D721Med (cell line): ENCODE measurements around the gene MRE11.

Experiments
- DNase-seq: peaks from one replicate; pipeline ENCODE4 v3.0.0; 2011; ENCODE audit warnings: low spot score; ENCODE audit not compliant: insufficient read length
- FAIRE-seq: peaks from 2 replicates; lab custom pipeline; 2011; peaks lifted over from hg19 to GRCh38; lab: Jason Lieb, UNC
- TF ChIP-seq, protein P1 (sequence below): IDR thresholded peaks from 2 replicates; pipeline ENCODE4 v1.5.1; 2012; ENCODE audit warnings: mild to moderate bottlenecking, control low read depth; ENCODE audit not compliant: insufficient read depth; ENCODE audit errors: missing control alignments

Gene MRE11

DNA sequence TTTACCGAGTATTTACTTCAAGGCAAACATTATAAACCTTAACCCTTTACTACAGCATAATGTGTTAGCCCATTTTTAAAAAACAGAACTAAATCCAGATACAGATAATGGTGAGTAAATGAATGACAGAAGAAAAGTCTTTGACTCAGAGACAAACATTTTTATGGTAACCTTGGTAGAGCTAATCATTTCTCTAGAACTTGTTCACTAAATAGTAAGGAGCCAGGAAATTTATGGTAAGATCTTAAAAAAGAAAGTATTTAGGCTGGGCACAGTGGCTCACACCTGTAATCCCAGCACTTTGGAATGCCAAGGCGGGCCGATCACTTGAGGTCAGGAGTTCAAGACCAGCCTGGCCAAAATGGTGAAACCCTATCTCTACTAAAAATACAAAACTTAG is 38.6 kb upstream of the MRE11 start:
- TF ChIP-seq, protein P1, sequence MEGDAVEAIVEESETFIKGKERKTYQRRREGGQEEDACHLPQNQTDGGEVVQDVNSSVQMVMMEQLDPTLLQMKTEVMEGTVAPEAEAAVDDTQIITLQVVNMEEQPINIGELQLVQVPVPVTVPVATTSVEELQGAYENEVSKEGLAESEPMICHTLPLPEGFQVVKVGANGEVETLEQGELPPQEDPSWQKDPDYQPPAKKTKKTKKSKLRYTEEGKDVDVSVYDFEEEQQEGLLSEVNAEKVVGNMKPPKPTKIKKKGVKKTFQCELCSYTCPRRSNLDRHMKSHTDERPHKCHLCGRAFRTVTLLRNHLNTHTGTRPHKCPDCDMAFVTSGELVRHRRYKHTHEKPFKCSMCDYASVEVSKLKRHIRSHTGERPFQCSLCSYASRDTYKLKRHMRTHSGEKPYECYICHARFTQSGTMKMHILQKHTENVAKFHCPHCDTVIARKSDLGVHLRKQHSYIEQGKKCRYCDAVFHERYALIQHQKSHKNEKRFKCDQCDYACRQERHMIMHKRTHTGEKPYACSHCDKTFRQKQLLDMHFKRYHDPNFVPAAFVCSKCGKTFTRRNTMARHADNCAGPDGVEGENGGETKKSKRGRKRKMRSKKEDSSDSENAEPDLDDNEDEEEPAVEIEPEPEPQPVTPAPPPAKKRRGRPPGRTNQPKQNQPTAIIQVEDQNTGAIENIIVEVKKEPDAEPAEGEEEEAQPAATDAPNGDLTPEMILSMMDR, result no peak
- no peak for DNase-seq
- FAIRE-seq, result no peak

DNA sequence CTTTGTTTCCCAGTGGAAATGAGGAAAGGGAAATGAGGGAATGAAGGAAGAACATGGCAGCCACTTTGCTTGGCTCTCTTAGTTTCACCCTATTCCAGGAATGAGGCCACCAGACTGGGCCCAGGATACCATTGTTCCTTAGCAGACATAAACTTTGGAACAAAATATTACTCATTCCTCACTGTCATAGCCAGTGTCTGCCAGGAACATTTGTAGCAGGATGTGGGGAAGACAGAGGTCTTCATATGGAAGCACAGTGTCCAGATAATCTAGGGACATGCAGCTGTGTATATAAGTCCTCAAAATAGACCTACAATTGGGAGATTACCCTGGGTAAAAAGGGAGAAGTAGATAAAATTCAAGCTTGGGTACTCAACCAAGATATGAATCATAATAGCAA is 34.9 kb upstream of the MRE11 start:
- TF ChIP-seq, protein P1, result no peak
- no peak for FAIRE-seq
- DNase-seq, result no peak

DNA sequence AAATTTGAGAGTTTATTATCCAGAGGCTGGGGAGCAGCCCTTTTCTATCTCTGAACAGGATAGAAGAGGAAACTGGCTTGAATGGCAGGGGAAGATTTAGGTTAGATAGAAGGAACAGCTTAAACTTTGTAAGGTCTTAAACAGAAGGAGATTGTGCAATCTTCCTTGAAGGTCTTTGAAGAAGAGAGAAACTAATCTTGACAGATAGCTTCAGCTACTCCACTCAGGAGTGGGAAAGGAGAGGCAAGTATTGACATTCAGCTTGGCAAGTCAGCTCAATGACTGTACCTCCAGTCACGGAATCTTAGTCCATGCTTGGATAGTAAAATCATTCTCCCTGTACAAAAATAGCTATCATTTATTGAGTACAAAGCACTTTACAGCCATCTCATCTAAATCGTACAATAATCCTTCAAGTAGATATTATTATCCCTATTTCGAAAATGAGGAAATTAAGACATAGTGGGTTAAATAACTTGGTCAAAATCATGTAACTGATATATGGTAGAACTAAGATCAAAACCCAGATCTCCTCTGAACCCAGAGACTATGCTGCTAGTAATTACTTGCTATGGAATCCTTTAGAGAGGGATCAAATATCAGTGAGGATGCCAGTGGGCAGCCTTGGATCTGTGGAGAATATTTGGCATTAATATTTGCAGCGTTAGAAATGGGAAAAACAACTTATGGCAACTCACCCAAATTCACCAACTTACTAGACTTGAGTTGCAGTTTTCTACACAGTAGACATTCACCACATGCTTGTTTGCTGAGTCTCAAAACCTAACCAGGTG is 33.2 kb upstream of the MRE11 start:
- TF ChIP-seq, protein P1, result no peak
- FAIRE-seq (no peak), DNase-seq (no peak)

DNA sequence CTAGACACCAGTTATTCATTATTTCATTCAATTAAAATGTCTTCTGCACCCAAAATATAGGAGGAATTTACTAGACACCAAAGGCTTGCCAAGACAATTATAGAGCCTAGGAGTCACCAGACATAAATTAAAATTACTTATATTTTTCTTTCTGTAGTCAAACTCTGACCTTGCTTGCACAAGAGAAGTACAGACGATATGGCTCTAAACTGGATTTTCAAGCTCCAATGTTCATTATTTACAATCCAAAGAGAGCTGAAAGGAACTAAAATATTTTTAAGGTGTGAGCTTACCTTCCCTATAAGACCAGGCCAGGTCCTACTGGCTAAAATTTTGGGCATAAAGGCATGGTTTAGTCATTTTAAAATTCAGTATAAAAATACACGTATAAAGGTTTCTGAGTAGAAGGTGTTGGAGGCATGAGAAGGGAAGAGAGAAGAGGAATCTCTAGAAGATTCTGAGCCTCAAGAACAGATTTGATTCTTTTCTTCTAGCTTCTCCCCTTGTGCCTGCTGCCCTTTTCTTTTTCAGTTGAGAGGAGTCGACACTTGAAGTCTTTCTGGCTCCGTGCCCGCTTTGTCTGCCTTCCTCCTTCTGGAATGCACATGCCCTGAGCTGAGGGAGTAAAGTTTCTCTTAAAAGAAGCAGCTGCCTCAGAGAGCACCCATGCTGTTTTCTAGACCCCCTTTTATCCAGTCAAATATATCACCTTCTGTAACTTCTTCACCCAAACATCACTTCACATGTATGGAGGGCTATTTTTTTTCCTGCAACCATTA is 32.1 kb upstream of the MRE11 start:
- TF ChIP-seq, protein P1, result no peak
- no peak for DNase-seq
- FAIRE-seq, result no peak

DNA sequence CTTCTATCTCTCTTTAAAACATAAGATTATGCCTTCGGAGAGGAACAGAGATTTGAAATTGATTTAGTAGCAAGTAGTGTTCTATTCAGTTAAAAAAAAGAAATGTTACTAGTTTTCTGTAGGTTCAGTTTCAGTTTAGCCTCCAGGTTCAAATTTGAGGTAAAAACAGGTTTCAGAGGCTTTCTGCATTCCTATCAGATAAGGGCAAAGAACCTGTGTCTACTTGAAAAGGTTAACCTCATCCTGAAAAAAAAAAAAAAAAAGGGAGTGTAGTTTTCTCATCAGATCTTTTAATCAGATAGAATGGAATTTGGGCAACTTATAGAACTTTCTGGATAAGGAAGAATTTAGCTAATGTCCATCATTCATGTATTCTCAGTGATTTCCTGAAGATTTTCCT is 30.7 kb upstream of the MRE11 start:
- no peak for FAIRE-seq
- TF ChIP-seq, protein P1, result no peak
- DNase-seq, result no peak

DNA sequence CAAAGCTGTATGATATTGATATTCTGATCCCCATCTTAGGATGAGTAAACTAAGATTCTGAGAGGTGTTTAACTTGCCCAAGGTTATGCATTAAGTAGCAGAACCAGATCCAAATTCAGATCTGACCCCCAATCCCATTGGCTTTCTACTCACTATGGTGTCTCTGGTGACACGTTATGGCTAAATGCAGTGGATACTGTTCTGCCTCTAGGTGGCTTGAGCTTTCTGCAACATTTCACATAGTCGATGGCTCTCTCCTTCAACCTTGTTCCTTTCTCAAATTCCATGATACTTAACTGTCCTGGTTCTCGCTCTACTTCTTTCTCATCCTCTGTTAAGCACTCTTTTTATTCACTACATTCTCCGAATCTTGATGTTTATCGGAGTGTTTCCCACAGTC is 28.0 kb upstream of the MRE11 start:
- no peak for DNase-seq
- FAIRE-seq, result no peak
- TF ChIP-seq, protein P1, result no peak
